ENCODE results near the gene CLDN19.
A peak's percentile ranks its signal among the peaks of the same experiment; 100 is the strongest.

The CLDN19 gene

GRCh38 chr1:42739753-42740700 lies at the start of gene CLDN19:
Gene CLDN19, minus strand, starts transcription at chr1:42740236. Its CDS starts 173 bp downstream, at chr1:42740063.
- ChIA-PET POLR2A (no interaction called here), CTCF (interaction anchor here (0.6 to 1.7 kb wide), 4 partner anchors 9 to 68 kb away, joined by 3 to 5 read pairs (median 3); partner anchors contain the start of genes C1orf50 and P3H1)
- no peak within 1 kb of the TSS for H3K4me3 ChIP-seq (ENCODE audit: low read depth, low read length)
- DNase-seq (ENCODE audit: low read depth, low spot score), result no peak
- no peak for TF ChIP-seq CTCF (IDR thresholded peaks at IDR 0.05; ENCODE audit: insufficient read depth, low read length, missing control alignments)

GRCh38 chr1:42788021-42788420 lies 48.0 kb upstream of the CLDN19 start:
- ChIA-PET CTCF (no interaction called here), POLR2A (no interaction called here)
- no peak overlapping the region for H3K4me3 ChIP-seq (ENCODE audit: low read depth, low read length)
- TF ChIP-seq CTCF (IDR thresholded peaks at IDR 0.05; ENCODE audit: insufficient read depth, low read length, missing control alignments), result no peak
- no peak for DNase-seq (ENCODE audit: low read depth, low spot score)

- ChIA-PET POLR2A (no interaction called here), CTCF (interaction anchor here (1.4 kb wide), 1 partner anchor 288 kb away, joined by 4 read pairs; no protein-coding TSS in a partner anchor)
- no peak for DNase-seq (ENCODE audit: low read depth, low spot score)
- TF ChIP-seq CTCF (IDR thresholded peaks at IDR 0.05; ENCODE audit: insufficient read depth, low read length, missing control alignments), result no peak
- no peak overlapping the region for H3K4me3 ChIP-seq (ENCODE audit: low read depth, low read length)
Observed at GRCh38 chr1:42786097-42786496, 46.1 kb upstream of the CLDN19 start.

GRCh38 chr1:42784946-42785693 lies 45.1 kb upstream of the CLDN19 start, which contains the start of gene TMEM269:
Gene TMEM269, plus strand, starts transcription at chr1:42784991. Its CDS starts 4,903 bp downstream, at chr1:42789894.
- peak within 1 kb of the TSS; percentile 44 for H3K4me3 ChIP-seq (ENCODE audit: low read depth, low read length)
- POLR2A ChIA-PET, result interaction anchor here (1.9 kb wide), 1 partner anchor 18 kb away, joined by 9 read pairs; the partner anchor contains the start of genes C1orf50 and P3H1
- CTCF ChIA-PET, result interaction anchor here (1.4 kb wide), 1 partner anchor 288 kb away, joined by 4 read pairs; no protein-coding TSS in a partner anchor
- no peak for TF ChIP-seq CTCF (IDR thresholded peaks at IDR 0.05; ENCODE audit: insufficient read depth, low read length, missing control alignments)
- DNase-seq (ENCODE audit: low read depth, low spot score), result no peak

- no peak for TF ChIP-seq CTCF (IDR thresholded peaks at IDR 0.05; ENCODE audit: insufficient read depth, low read length, missing control alignments)
- CTCF ChIA-PET, result interaction anchor here (3.4 kb wide), 1 partner anchor 288 kb away, joined by 18 read pairs; no protein-coding TSS in a partner anchor
- DNase-seq (ENCODE audit: low read depth, low spot score), result no peak
- POLR2A ChIA-PET, result interaction anchor here (1.9 kb wide), 1 partner anchor 17 kb away, joined by 9 read pairs; the partner anchor contains the start of genes C1orf50 and P3H1
- H3K4me3 ChIP-seq (ENCODE audit: low read depth, low read length), result peak overlapping the region; percentile 44; the same call in 1 of the 2 replicates
Observed at GRCh38 chr1:42784547-42784945, 44.5 kb upstream of the CLDN19 start.
